PC-9 (cell line): ENCODE measurements around the gene RHEX. TPM values are rescaled to one million over a fixed set of nuclear protein-coding genes. Genes with fewer than 3 reads are reported as not detected.

Source experiments
- BruUV-seq: library from RNA; stranded (reverse); fragments of 400-500 nt; replicated peaks from 2 replicates; lab custom pipeline; 2021; lab: Mats Ljungman, UMichigan
- CTCF ChIA-PET: fragments of 300-600 bp; sonication (Branson Sonifier 250); formaldehyde crosslinking; loops from one replicate; lab custom pipeline; 2022; ENCODE audit warnings: antibody characterized with exemption; lab: Charles Lee
- POLR2A ChIA-PET: fragments of 300-600 bp; sonication (Branson Sonifier 250); formaldehyde crosslinking; loops from one replicate; lab custom pipeline; 2022; ENCODE audit warnings: antibody characterized with exemption; ENCODE audit not compliant: unreplicated experiment; lab: Charles Lee
- DNase-seq, 2 experiments: peaks; one replicate each; pipeline versions ENCODE4 v3.0.0 to v3.0.0-alpha.2; 2015 to 2022; ENCODE audit warnings: mixed read lengths in 1 of 2
- H2AFZ ChIP-seq: fragments of 200-600 bp; sonication (generic); 2 replicates; pipeline ENCODE4 v1.8.1; 2017; ENCODE audit warnings: antibody characterized with exemption
- H3F3A ChIP-seq: fragments of 200-600 bp; sonication (generic); 2 replicates; pipeline ENCODE4 v1.8.1; 2017; ENCODE audit warnings: antibody characterized with exemption, mild to moderate bottlenecking, low read depth; ENCODE audit not compliant: insufficient read depth
- H3K27ac ChIP-seq: fragments of 200-600 bp; sonication (generic); 2 replicates; pipeline ENCODE4 v1.6.1; 2016; ENCODE audit warnings: mixed run types
- H3K27me3 ChIP-seq: fragments of 200-600 bp; sonication (generic); 2 replicates; pipeline ENCODE4 v1.6.1; 2016; ENCODE audit warnings: low read depth, mixed run types; ENCODE audit not compliant: insufficient read depth
- H3K36me3 ChIP-seq: fragments of 200-600 bp; sonication (generic); 2 replicates; pipeline ENCODE4 v1.6.1; 2016; ENCODE audit warnings: low read depth, mixed run types
- H3K4me1 ChIP-seq: fragments of 200-600 bp; sonication (generic); replicated peaks from 2 replicates; pipeline ENCODE4 v1.6.1; 2016; ENCODE audit warnings: mixed run types; ENCODE audit not compliant: insufficient read depth
- H3K4me2 ChIP-seq: fragments of 200-600 bp; sonication (generic); 2 replicates; pipeline ENCODE4 v1.6.1; 2017; ENCODE audit warnings: mixed run types
- H3K4me3 ChIP-seq: fragments of 200-600 bp; sonication (generic); 2 replicates; pipeline ENCODE4 v1.6.1; 2016; ENCODE audit warnings: mixed run types
- H3K79me2 ChIP-seq: fragments of 200-600 bp; sonication (generic); 2 replicates; pipeline ENCODE4 v1.6.1; 2017; ENCODE audit warnings: low read depth, mixed run types
- H3K9me2 ChIP-seq: fragments of 200-600 bp; sonication (generic); 2 replicates; pipeline ENCODE4 v1.8.1; 2017; ENCODE audit warnings: mild to moderate bottlenecking; ENCODE audit not compliant: insufficient read depth
- H3K9me3 ChIP-seq: fragments of 200-600 bp; sonication (generic); 2 replicates; pipeline ENCODE4 v1.8.1; 2016; ENCODE audit warnings: low read depth; ENCODE audit not compliant: insufficient read depth
- H4K20me1 ChIP-seq: fragments of 200-600 bp; sonication (generic); 2 replicates; pipeline ENCODE4 v1.8.1; 2017; ENCODE audit not compliant: insufficient read depth
- CTCF ChIP-seq: fragments of 200-600 bp; sonication (generic); conservative IDR thresholded peaks from 2 replicates; pipeline ENCODE4 v1.6.1; 2017; ENCODE audit warnings: mixed run types, antibody characterized with exemption, mild to moderate bottlenecking, moderate library complexity
- EZH2 ChIP-seq: fragments of 200-600 bp; sonication (generic); IDR thresholded peaks from 2 replicates; pipeline ENCODE4 v1.8.0; 2017; ENCODE audit warnings: antibody characterized with exemption, low read depth
- intact Hi-C: fragments of 100-400 bp; cut with micrococcal nuclease; formaldehyde crosslinking; loops from one replicate; pipeline ENCODE4 v1.10.0; 2022; ENCODE audit not compliant: unreplicated experiment
- total RNA-seq: library from RNA; stranded (reverse); gene quantifications from 2 replicates; pipeline ENCODE4 v1.2.3, GENCODE V29; 2021

Gene RHEX
- total RNA-seq, 1 experiment from 2014 or later, result not detected

GRCh38 chr1:206127336-206127735 lies 74.4 kb downstream of the RHEX start:
- H3K27me3 ChIP-seq, result no peaks in the 10 kb centered on the region
- no peaks in the 10 kb centered on the region for H4K20me1 ChIP-seq
- no peak overlapping the region for H3K4me3 ChIP-seq
- H2AFZ ChIP-seq, result no peak overlapping the region
- ChIA-PET POLR2A (no interaction called here), CTCF (no interaction called here)
- peaks cover 9% of the 10 kb centered on the region; the same call in 1 of the 2 replicates for H3K4me1 ChIP-seq
- intact Hi-C loops, result no loop called here
- H3K27ac ChIP-seq, result no peak overlapping the region
- DNase-seq, result no peak
- H3F3A ChIP-seq, result no peaks in the 10 kb centered on the region
- H3K9me3 ChIP-seq, result no peaks in the 10 kb centered on the region
- TF ChIP-seq CTCF (no peak), EZH2 (no peak)
- H3K36me3 ChIP-seq, result no peaks in the 10 kb centered on the region
- H3K9me2 ChIP-seq, result no peaks in the 10 kb centered on the region
- H3K4me2 ChIP-seq, result no peak overlapping the region
- no peaks in the 10 kb centered on the region for H3K79me2 ChIP-seq
- BruUV-seq, result no TSS peak

GRCh38 chr1:206128196-206128595 lies 75.2 kb downstream of the RHEX start:
- peaks cover 9% of the 10 kb centered on the region; the same call in 1 of the 2 replicates for H3K4me1 ChIP-seq
- no peak for TF ChIP-seq CTCF
- no peak for TF ChIP-seq EZH2
- ChIA-PET POLR2A (interaction anchor here (0.7 kb wide), 1 partner anchor 791 kb away, joined by 4 read pairs; no protein-coding TSS in a partner anchor), CTCF (interaction anchor here (1.0 kb wide), 1 partner anchor 97 kb away, joined by 3 read pairs; no protein-coding TSS in a partner anchor)
- no peaks in the 10 kb centered on the region for H4K20me1 ChIP-seq
- H3K4me2 ChIP-seq, result 0 out of 2 replicates have a peak overlapping the region, but pooled peaks have one; percentile 21
- no peaks in the 10 kb centered on the region for H3K27me3 ChIP-seq
- BruUV-seq, result no TSS peak
- H3K9me2 ChIP-seq, result no peaks in the 10 kb centered on the region
- H3K36me3 ChIP-seq, result no peaks in the 10 kb centered on the region
- H3K4me3 ChIP-seq, result no peak overlapping the region
- H3K79me2 ChIP-seq, result no peaks in the 10 kb centered on the region
- H2AFZ ChIP-seq, result 0 out of 2 replicates have a peak overlapping the region, but pooled peaks have one; percentile 39
- peak in 1 of 2 experiments; percentile 46 for DNase-seq
- H3K9me3 ChIP-seq, result no peaks in the 10 kb centered on the region
- no peaks in the 10 kb centered on the region for H3F3A ChIP-seq
- no peak overlapping the region for H3K27ac ChIP-seq
- intact Hi-C loops, result no loop called here

GRCh38 chr1:206131037-206131436 lies 78.1 kb downstream of the RHEX start:
- Histone ChIP-seq H3F3A (no peaks in the 10 kb centered on the region), H3K27me3 (no peaks in the 10 kb centered on the region), H3K4me3 (no peak overlapping the region), H3K4me1 (peaks cover 9% of the 10 kb centered on the region; the same call in 1 of the 2 replicates), H2AFZ (no peak overlapping the region), H3K4me2 (no peak overlapping the region), H3K9me3 (no peaks in the 10 kb centered on the region), H3K36me3 (no peaks in the 10 kb centered on the region), H4K20me1 (no peaks in the 10 kb centered on the region), H3K79me2 (no peaks in the 10 kb centered on the region), H3K27ac (no peak overlapping the region), H3K9me2 (no peaks in the 10 kb centered on the region)
- POLR2A ChIA-PET, result no interaction called here
- TF ChIP-seq EZH2 (no peak), CTCF (no peak)
- DNase-seq, result no peak
- CTCF ChIA-PET, result no interaction called here
- no TSS peak for BruUV-seq
- intact Hi-C loops, result no loop called here
